ENCODE data around the gene PNPLA5. TPM values are rescaled to one million over a fixed set of nuclear protein-coding genes. Genes with fewer than 3 reads are reported as not detected.

Gene PNPLA5
- total RNA-seq, 4 donors from 2014 or later: 2.5 to 13.5 (median 4.7) TPM

- Histone ChIP-seq H3K9me3 (no peaks in the 10 kb centered on the region), H3K27ac (no peak overlapping the region), H3K27me3 (peaks cover 67% of the 10 kb centered on the region), H3K36me3 (no peaks in the 10 kb centered on the region), H3K4me3 (no peak overlapping the region), H3K4me1 (peaks cover 12% of the 10 kb centered on the region)
- DNase-seq (ENCODE audit: low spot score in 2 of 2): no peak
- TF ChIP-seq POLR2A (IDR thresholded peaks at IDR 0.05): no peak
- TF ChIP-seq EP300 (IDR thresholded peaks at IDR 0.05): no peak
- TF ChIP-seq POLR2AphosphoS5 (IDR thresholded peaks at IDR 0.05): no peak
- no peak for TF ChIP-seq CTCF (IDR thresholded peaks at IDR 0.05)
- 54% methylated on average over 12 of the region's 15 CpGs for WGBS
Measured at GRCh38 chr22:43892183-43892894, 526 bp upstream of the PNPLA5 start.

GRCh38 chr22:43890901-43891331, 897 bp downstream of the PNPLA5 start:
- no peaks in the 10 kb centered on the region for H3K36me3 ChIP-seq
- H3K9me3 ChIP-seq: no peaks in the 10 kb centered on the region
- DNase-seq (ENCODE audit: low spot score in 2 of 2): no peak
- TF ChIP-seq POLR2AphosphoS5 (IDR thresholded peaks at IDR 0.05): no peak
- H3K27ac ChIP-seq: no peak overlapping the region
- H3K4me1 ChIP-seq: peaks cover 12% of the 10 kb centered on the region
- peaks cover 80% of the 10 kb centered on the region for H3K27me3 ChIP-seq
- 22% methylated on average over 9 of the region's 24 CpGs for WGBS
- peak overlapping the region; percentile 9 for H3K4me3 ChIP-seq

- no peaks in the 10 kb centered on the region for H3K9me3 ChIP-seq
- no peak overlapping the region for H3K27ac ChIP-seq
- no peak for TF ChIP-seq POLR2AphosphoS5 (IDR thresholded peaks at IDR 0.05)
- no peak for TF ChIP-seq EP300 (IDR thresholded peaks at IDR 0.05)
- TF ChIP-seq POLR2A (IDR thresholded peaks at IDR 0.05): no peak
- TF ChIP-seq CTCF (IDR thresholded peaks at IDR 0.05): no peak
- DNase-seq (ENCODE audit: low spot score in 2 of 2): no peak
- no peak overlapping the region for H3K4me3 ChIP-seq
- peaks cover 12% of the 10 kb centered on the region for H3K4me1 ChIP-seq
- 38% methylated on average over 4 of the region's 4 CpGs for WGBS
- H3K36me3 ChIP-seq: no peaks in the 10 kb centered on the region
- H3K27me3 ChIP-seq: peaks cover 89% of the 10 kb centered on the region
Measured at GRCh38 chr22:43889860-43890253, 2.0 kb downstream of the PNPLA5 start.

GRCh38 chr22:43889201-43889859, 2.5 kb downstream of the PNPLA5 start:
- Histone ChIP-seq H3K4me1 (peaks cover 12% of the 10 kb centered on the region), H3K4me3 (no peak overlapping the region), H3K27ac (no peak overlapping the region), H3K36me3 (no peaks in the 10 kb centered on the region), H3K27me3 (peaks cover 93% of the 10 kb centered on the region), H3K9me3 (no peaks in the 10 kb centered on the region)
- DNase-seq (ENCODE audit: low spot score in 2 of 2): no peak
- 68% methylated on average over 9 of the region's 16 CpGs for whole genome bisulfite sequencing
- TF ChIP-seq EP300 (IDR thresholded peaks at IDR 0.05) (no peak), POLR2AphosphoS5 (IDR thresholded peaks at IDR 0.05) (no peak), CTCF (IDR thresholded peaks at IDR 0.05) (no peak), POLR2A (IDR thresholded peaks at IDR 0.05) (no peak)

GRCh38 chr22:43888740-43889139, 3.1 kb downstream of the PNPLA5 start:
- H3K4me3 ChIP-seq: no peak overlapping the region
- peaks cover 90% of the 10 kb centered on the region for H3K27me3 ChIP-seq
- 85% methylated on average over 3 of the region's 4 CpGs for WGBS
- DNase-seq (ENCODE audit: low spot score in 2 of 2): no peak
- peaks cover 12% of the 10 kb centered on the region for H3K4me1 ChIP-seq
- no peak overlapping the region for H3K27ac ChIP-seq
- H3K9me3 ChIP-seq: no peaks in the 10 kb centered on the region
- no peaks in the 10 kb centered on the region for H3K36me3 ChIP-seq
- no peak for TF ChIP-seq CTCF (IDR thresholded peaks at IDR 0.05)
- TF ChIP-seq POLR2A (IDR thresholded peaks at IDR 0.05): no peak
- TF ChIP-seq EP300 (IDR thresholded peaks at IDR 0.05): no peak
